HG03280 (cell line): ENCODE data around the gene HOXA6.

Source experiments
- ATAC-seq: cut with Tn5 transposase; IDR thresholded peaks from one replicate; pipeline ENCODE4 v1.9.1; 2021; ENCODE audit warnings: mild to moderate bottlenecking, moderate library complexity; ENCODE audit not compliant: unreplicated experiment

HOXA6 gene

GRCh38 chr7:27126596-27127327, 20.8 kb downstream of the HOXA6 start:
- ATAC-seq, result no peak

- no peak for ATAC-seq
These were observed 21.6 kb downstream of the HOXA6 start for GRCh38 chr7:27125986-27126394.

GRCh38 chr7:27124902-27125689, 22.5 kb downstream of the HOXA6 start:
- ATAC-seq, result no peak

GRCh38 chr7:27124096-27124901, 23.3 kb downstream of the HOXA6 start:
- no peak for ATAC-seq

GRCh38 chr7:27123477-27124053, 24.0 kb downstream of the HOXA6 start:
- ATAC-seq, result no peak

- ATAC-seq, result no peak
These were observed 24.5 kb downstream of the HOXA6 start for GRCh38 chr7:27123007-27123476.

GRCh38 chr7:27122077-27122910, 25.3 kb downstream of the HOXA6 start:
- ATAC-seq, result no peak

GRCh38 chr7:27121684-27122076, 25.9 kb downstream of the HOXA6 start:
- no peak for ATAC-seq

GRCh38 chr7:27119412-27119911, 28.1 kb downstream of the HOXA6 start:
- ATAC-seq, result no peak

- no peak for ATAC-seq
These were observed 29.0 kb downstream of the HOXA6 start for GRCh38 chr7:27118580-27118979.

- no peak for ATAC-seq
These were observed 29.6 kb downstream of the HOXA6 start for GRCh38 chr7:27117887-27118491.

GRCh38 chr7:27116962-27117886, 30.4 kb downstream of the HOXA6 start:
- ATAC-seq, result no peak

GRCh38 chr7:27116031-27116961, 31.3 kb downstream of the HOXA6 start:
- no peak for ATAC-seq

GRCh38 chr7:27115221-27116026, 32.1 kb downstream of the HOXA6 start:
- ATAC-seq, result no peak

- ATAC-seq, result no peak
These were observed 32.7 kb downstream of the HOXA6 start for GRCh38 chr7:27114881-27115220.

- no peak for ATAC-seq
These were observed 33.4 kb downstream of the HOXA6 start for GRCh38 chr7:27113991-27114769.
